Activated CD4-positive, alpha-beta T cell treated with anti-CD3 and anti-CD28 coated beads for 36 hours (primary cell): Measurements from ENCODE around the gene GRHL1. TPM values are rescaled to one million over a fixed set of nuclear protein-coding genes. Genes with fewer than 3 reads are reported as not detected.

Experiments used
- ATAC-seq: fragments of 200-7000 bp; cut with Tn5 transposase; one replicate; pipeline ENCODE4 v1.10.0; 2021; ENCODE audit warnings: mild to moderate bottlenecking, moderate library complexity
- CTCF ChIA-PET: fragments of 350-600 bp; sonication (Branson Sonifier 250); formaldehyde crosslinking; loops from one replicate; lab custom pipeline; 2021; ENCODE audit warnings: antibody characterized with exemption; lab: Charles Lee
- POLR2A ChIA-PET: fragments of 350-600 bp; sonication (Branson Sonifier 250); formaldehyde crosslinking; loops from one replicate; lab custom pipeline; 2021; ENCODE audit warnings: antibody characterized with exemption, inconsistent platforms; lab: Charles Lee
- DNase-seq: peaks from one replicate; pipeline ENCODE4 v3.0.0-alpha.2; 2020
- H3K27ac Mint-ChIP-seq: one replicate; pipeline ENCODE4 v1.8.0; 2021; ENCODE audit warnings: mixed read lengths
- H3K27me3 Mint-ChIP-seq: one replicate; pipeline ENCODE4 v1.8.0; 2021; ENCODE audit warnings: mixed read lengths
- H3K36me3 Mint-ChIP-seq: one replicate; pipeline ENCODE4 v1.8.0; 2021; ENCODE audit warnings: low read depth, mixed read lengths
- H3K4me1 Mint-ChIP-seq: one replicate; pipeline ENCODE4 v1.8.0; 2021; ENCODE audit warnings: mixed read lengths
- H3K4me3 Mint-ChIP-seq: one replicate; pipeline ENCODE4 v1.8.0; 2021; ENCODE audit warnings: mild to moderate bottlenecking, moderate library complexity, mixed read lengths
- H3K9me3 Mint-ChIP-seq: one replicate; pipeline ENCODE4 v1.8.0; 2021; ENCODE audit warnings: low read depth, mixed read lengths
- intact Hi-C, 2 experiments: fragments of 100-400 bp; cut with DNase I in 1 of 2; cut with micrococcal nuclease in 1 of 2; formaldehyde crosslinking; loops; one replicate each; pipeline versions ENCODE4 v1.14.2 to v1.15.1; 2022 to 2024; cut with DNase I, micrococcal nuclease
- total RNA-seq, 2 experiments: library from RNA; stranded (reverse); gene quantifications; one replicate each; pipeline ENCODE4 v1.2.3, GENCODE V29; 2021

The GRHL1 gene
- total RNA-seq, 2 experiments from 2014 or later: 0.27 to 0.53 TPM

GRCh38 chr2:9984871-9985480 lies 33.5 kb downstream of the GRHL1 start:
- no peak for ATAC-seq
- Mint-ChIP-seq H3K9me3 (no peaks in the 10 kb centered on the region), H3K4me3 (no peak overlapping the region), H3K27me3 (peaks cover 7% of the 10 kb centered on the region), H3K27ac (no peak overlapping the region), H3K4me1 (peaks cover 13% of the 10 kb centered on the region), H3K36me3 (no peaks in the 10 kb centered on the region)
- no peak for DNase-seq
- intact Hi-C loops: loop anchor here in 1 of 2 experiments (1.0 kb wide), 2 partner anchors 63 to 450 kb away; no protein-coding TSS in a partner anchor
- ChIA-PET POLR2A (interaction anchor here (0.7 to 1.0 kb wide), 2 partner anchors 14 to 24 kb away, joined by 3 read pairs; no protein-coding TSS in a partner anchor), CTCF (interaction anchor here (0.6 to 4.0 kb wide), 54 partner anchors 9 to 1865 kb away, joined by 3 to 53 read pairs (median 4); partner anchors contain the start of gene KLF11)

- H3K36me3 Mint-ChIP-seq: no peaks in the 10 kb centered on the region
- intact Hi-C loops: no loop called here
- H3K4me3 Mint-ChIP-seq: no peak overlapping the region
- H3K27me3 Mint-ChIP-seq: peaks cover 4% of the 10 kb centered on the region
- H3K27ac Mint-ChIP-seq: no peak overlapping the region
- ATAC-seq (no peak), DNase-seq (no peak)
- CTCF ChIA-PET: interaction anchor here (0.6 to 4.0 kb wide), 13 partner anchors 9 to 671 kb away, joined by 3 to 53 read pairs (median 4); no protein-coding TSS in a partner anchor
- H3K9me3 Mint-ChIP-seq: no peaks in the 10 kb centered on the region
- POLR2A ChIA-PET: interaction anchor here (0.6 kb wide), 1 partner anchor 63 kb away, joined by 3 read pairs; no protein-coding TSS in a partner anchor
- H3K4me1 Mint-ChIP-seq: peaks cover 7% of the 10 kb centered on the region
Measured at GRCh38 chr2:9985531-9986328, 34.2 kb downstream of the GRHL1 start.

GRCh38 chr2:9988320-9988719 lies 36.8 kb downstream of the GRHL1 start:
- DNase-seq (no peak), ATAC-seq (no peak)
- ChIA-PET POLR2A (interaction anchor here (0.6 to 0.7 kb wide), 2 partner anchors 89 to 148 kb away, joined by 3 read pairs; no protein-coding TSS in a partner anchor), CTCF (no interaction called here)
- Mint-ChIP-seq H3K4me1 (peaks cover 7% of the 10 kb centered on the region), H3K27me3 (no peaks in the 10 kb centered on the region), H3K36me3 (no peaks in the 10 kb centered on the region), H3K4me3 (no peak overlapping the region), H3K9me3 (no peaks in the 10 kb centered on the region), H3K27ac (no peak overlapping the region)
- intact Hi-C loops: no loop called here

GRCh38 chr2:9990736-9991135 lies 39.2 kb downstream of the GRHL1 start:
- intact Hi-C loops: no loop called here
- Mint-ChIP-seq H3K4me3 (no peak overlapping the region), H3K27ac (no peak overlapping the region), H3K36me3 (no peaks in the 10 kb centered on the region), H3K4me1 (peaks cover 13% of the 10 kb centered on the region), H3K9me3 (no peaks in the 10 kb centered on the region), H3K27me3 (no peaks in the 10 kb centered on the region)
- ChIA-PET POLR2A (no interaction called here), CTCF (interaction anchor here (0.7 to 0.9 kb wide), 2 partner anchors 106 to 849 kb away, joined by 3 read pairs; no protein-coding TSS in a partner anchor)
- DNase-seq: no peak
- ATAC-seq: no peak

- intact Hi-C loops: no loop called here
- no peaks in the 10 kb centered on the region for H3K36me3 Mint-ChIP-seq
- DNase-seq (no peak), ATAC-seq (peak; percentile 34)
- ChIA-PET CTCF (no interaction called here), POLR2A (no interaction called here)
- H3K9me3 Mint-ChIP-seq: no peaks in the 10 kb centered on the region
- no peaks in the 10 kb centered on the region for H3K27me3 Mint-ChIP-seq
- H3K4me1 Mint-ChIP-seq: peaks cover 13% of the 10 kb centered on the region
- no peak overlapping the region for H3K4me3 Mint-ChIP-seq
- H3K27ac Mint-ChIP-seq: no peak overlapping the region
Measured at GRCh38 chr2:9991221-9991620, 39.7 kb downstream of the GRHL1 start.

GRCh38 chr2:9991829-9992273 lies 40.4 kb downstream of the GRHL1 start:
- H3K4me3 Mint-ChIP-seq: no peak overlapping the region
- H3K36me3 Mint-ChIP-seq: no peaks in the 10 kb centered on the region
- ATAC-seq (no peak), DNase-seq (no peak)
- intact Hi-C loops: no loop called here
- H3K27ac Mint-ChIP-seq: no peak overlapping the region
- H3K9me3 Mint-ChIP-seq: no peaks in the 10 kb centered on the region
- H3K4me1 Mint-ChIP-seq: peaks cover 13% of the 10 kb centered on the region
- ChIA-PET POLR2A (no interaction called here), CTCF (interaction anchor here (0.9 to 6.6 kb wide), 2 partner anchors 7 to 80 kb away, joined by 3 to 53 read pairs; no protein-coding TSS in a partner anchor)
- H3K27me3 Mint-ChIP-seq: no peaks in the 10 kb centered on the region

GRCh38 chr2:9992427-9993187 lies 41.1 kb downstream of the GRHL1 start:
- DNase-seq (no peak), ATAC-seq (no peak)
- POLR2A ChIA-PET: no interaction called here
- intact Hi-C loops: no loop called here
- peaks cover 13% of the 10 kb centered on the region for H3K4me1 Mint-ChIP-seq
- no peak overlapping the region for H3K4me3 Mint-ChIP-seq
- H3K9me3 Mint-ChIP-seq: no peaks in the 10 kb centered on the region
- no peaks in the 10 kb centered on the region for H3K27me3 Mint-ChIP-seq
- CTCF ChIA-PET: interaction anchor here (0.8 to 6.6 kb wide), 4 partner anchors 8 to 211 kb away, joined by 3 to 53 read pairs (median 4); no protein-coding TSS in a partner anchor
- no peak overlapping the region for H3K27ac Mint-ChIP-seq
- no peaks in the 10 kb centered on the region for H3K36me3 Mint-ChIP-seq

- ChIA-PET POLR2A (interaction anchor here (0.5 kb wide), 1 partner anchor 29 kb away, joined by 14 read pairs; no protein-coding TSS in a partner anchor), CTCF (interaction anchor here (0.9 to 6.6 kb wide), 3 partner anchors 9 to 179 kb away, joined by 4 to 53 read pairs (median 6); no protein-coding TSS in a partner anchor)
- DNase-seq (peak; percentile 31), ATAC-seq (peak; percentile 88)
- intact Hi-C loops: no loop called here
- H3K4me1 Mint-ChIP-seq: peaks cover 13% of the 10 kb centered on the region
- no peaks in the 10 kb centered on the region for H3K27me3 Mint-ChIP-seq
- no peak overlapping the region for H3K27ac Mint-ChIP-seq
- no peaks in the 10 kb centered on the region for H3K36me3 Mint-ChIP-seq
- H3K9me3 Mint-ChIP-seq: no peaks in the 10 kb centered on the region
- no peak overlapping the region for H3K4me3 Mint-ChIP-seq
Measured at GRCh38 chr2:9993488-9994165, 42.1 kb downstream of the GRHL1 start.

GRCh38 chr2:9994462-9994861 lies 43.0 kb downstream of the GRHL1 start:
- Mint-ChIP-seq H3K4me1 (peaks cover 13% of the 10 kb centered on the region), H3K9me3 (no peaks in the 10 kb centered on the region), H3K4me3 (no peak overlapping the region), H3K27me3 (no peaks in the 10 kb centered on the region), H3K27ac (no peak overlapping the region), H3K36me3 (no peaks in the 10 kb centered on the region)
- POLR2A ChIA-PET: no interaction called here
- CTCF ChIA-PET: interaction anchor here (6.6 kb wide), 1 partner anchor 10 kb away, joined by 53 read pairs; no protein-coding TSS in a partner anchor
- ATAC-seq (no peak), DNase-seq (no peak)
- intact Hi-C loops: no loop called here

GRCh38 chr2:9995059-9995458 lies 43.6 kb downstream of the GRHL1 start:
- DNase-seq: no peak

More at GRCh38 chr2:9995059-9995458, 43.6 kb downstream of the GRHL1 start:
- CTCF ChIA-PET: interaction anchor here (0.7 to 6.6 kb wide), 2 partner anchors 11 to 1749 kb away, joined by 3 to 53 read pairs; no protein-coding TSS in a partner anchor
- no peaks in the 10 kb centered on the region for H3K9me3 Mint-ChIP-seq
- H3K4me1 Mint-ChIP-seq: peaks cover 13% of the 10 kb centered on the region
- no peaks in the 10 kb centered on the region for H3K27me3 Mint-ChIP-seq
- intact Hi-C loops: no loop called here
- no peak for ATAC-seq
- H3K4me3 Mint-ChIP-seq: no peak overlapping the region
- POLR2A ChIA-PET: no interaction called here
- H3K27ac Mint-ChIP-seq: peak overlapping the region; percentile 13
- no peaks in the 10 kb centered on the region for H3K36me3 Mint-ChIP-seq
